Lower leg skin (tissue), 3 donors: ENCODE measurements around the gene POLR3K.

Source experiments
- POLR2A ChIP-seq, 2 donors: fragments of 450-650 bp; IDR thresholded peaks; one replicate each; pipeline ENCODE4 v1.6.1; 2016 to 2017; ENCODE audit warnings: antibody characterized with exemption in 2 of 2, mild to moderate bottlenecking in 1 of 2, moderate library complexity in 1 of 2
- TF ChIP-seq, protein P1 (sequence below), 3 donors: fragments of 450-650 bp; IDR thresholded peaks; one replicate each; pipeline ENCODE4 v1.5.1; 2016; ENCODE audit warnings: antibody characterized with exemption in 3 of 3, mild to moderate bottlenecking in 3 of 3, moderate library complexity in 2 of 3

- no peak for TF ChIP-seq POLR2A (IDR thresholded peaks at IDR 0.05)
- TF ChIP-seq, protein P1, sequence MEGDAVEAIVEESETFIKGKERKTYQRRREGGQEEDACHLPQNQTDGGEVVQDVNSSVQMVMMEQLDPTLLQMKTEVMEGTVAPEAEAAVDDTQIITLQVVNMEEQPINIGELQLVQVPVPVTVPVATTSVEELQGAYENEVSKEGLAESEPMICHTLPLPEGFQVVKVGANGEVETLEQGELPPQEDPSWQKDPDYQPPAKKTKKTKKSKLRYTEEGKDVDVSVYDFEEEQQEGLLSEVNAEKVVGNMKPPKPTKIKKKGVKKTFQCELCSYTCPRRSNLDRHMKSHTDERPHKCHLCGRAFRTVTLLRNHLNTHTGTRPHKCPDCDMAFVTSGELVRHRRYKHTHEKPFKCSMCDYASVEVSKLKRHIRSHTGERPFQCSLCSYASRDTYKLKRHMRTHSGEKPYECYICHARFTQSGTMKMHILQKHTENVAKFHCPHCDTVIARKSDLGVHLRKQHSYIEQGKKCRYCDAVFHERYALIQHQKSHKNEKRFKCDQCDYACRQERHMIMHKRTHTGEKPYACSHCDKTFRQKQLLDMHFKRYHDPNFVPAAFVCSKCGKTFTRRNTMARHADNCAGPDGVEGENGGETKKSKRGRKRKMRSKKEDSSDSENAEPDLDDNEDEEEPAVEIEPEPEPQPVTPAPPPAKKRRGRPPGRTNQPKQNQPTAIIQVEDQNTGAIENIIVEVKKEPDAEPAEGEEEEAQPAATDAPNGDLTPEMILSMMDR (IDR thresholded peaks at IDR 0.05): no peak
Observed at GRCh38 chr16:74747-75334, 21.4 kb upstream of the POLR3K start.
